Pancreas (tissue), 10 donors: ENCODE measurements around the gene SPINDOC. TPM values are rescaled to one million over a fixed set of nuclear protein-coding genes. Genes with fewer than 3 reads are reported as not detected.

Source experiments
- ATAC-seq, 4 donors: fragments of 200-7000 bp; cut with Tn5 transposase; one replicate each; pipeline versions ENCODE4 v1.8.0 to v1.9.1; 2020; ENCODE audit warnings: mild to moderate bottlenecking in 4 of 4, moderate library complexity in 4 of 4
- DNase-seq, 6 donors: peaks; one replicate each; pipeline ENCODE4 v3.0.0-alpha.2; 2020
- FAIRE-seq: peaks from 2 replicates; lab custom pipeline; 2012; peaks lifted over from hg19 to GRCh38; lab: Jason Lieb, UNC
- H3K27ac ChIP-seq, 4 donors: fragments of 200-600 bp; sonication (generic); 1 replicate in 3 of 4; 2 replicates in 1 of 4; pipeline versions ENCODE4 v1.5.0 to v1.8.0; 2020
- H3K27me3 ChIP-seq, 4 donors: fragments of 200-600 bp; one replicate each; pipeline ENCODE4 v1.8.0; 2021
- H3K36me3 ChIP-seq, 3 donors: fragments of 200-600 bp; sonication (generic) in 1 of 3; one replicate each; pipeline versions ENCODE4 v1.5.0 to v1.8.0; 2020 to 2021
- H3K4me1 ChIP-seq, 3 donors: fragments of 200-600 bp; one replicate each; pipeline ENCODE4 v1.8.0; 2021
- H3K4me3 ChIP-seq, 4 donors: fragments of 200-600 bp; sonication (generic) in 2 of 4; one replicate each; pipeline versions ENCODE4 v1.5.0 to v1.8.0; 2020 to 2021
- H3K9me3 ChIP-seq, 4 donors: fragments of 200-600 bp; one replicate each; pipeline ENCODE4 v1.8.0; 2021
- WGBS, 2 donors: extraction: QIAGEN DNeasy Blood & Tissue Kit; methylation state at CpG; one replicate each; pipeline ENCODE4 v1.1.7; 2013; 5-methylcytosine and 5-hydroxymethylcytosine counted together
- intact Hi-C, 3 donors: fragments of 100-400 bp; cut with DNase I; formaldehyde crosslinking; loops; one replicate each; pipeline versions ENCODE4 v1.11.1 to v1.14.2; 2022
- polyA plus RNA-seq, 2 donors: library from polyadenylated mRNA; stranded (reverse); fragments of 200-250 nt; gene quantifications; one replicate each; pipeline ENCODE4 v1.2.3, GENCODE V29; 2013
- total RNA-seq, 6 donors: library from RNA; stranded (reverse); fragmentation: NEBNext Ultra II Directional in 4 of 6; extraction: Animal tissue kit (Norgen Biotek cat#: 25700) in 4 of 6; gene quantifications; one replicate each; pipeline versions ENCODE4 v1.2.1 to v1.2.4, GENCODE V29; 2021 to 2023
- TF ChIP-seq, protein P1 (sequence below), 4 donors: fragments of 200-600 bp; sonication (generic) in 3 of 4; IDR thresholded peaks; one replicate each; pipeline versions ENCODE4 v1.5.0 to v1.8.0; 2021; ENCODE audit warnings: antibody characterized with exemption in 4 of 4
- donor health status: healthy with polysubstance abuse.
- donor health status: DM: no; HTN: no; CAD: no; lungs with moderate emphysema.
- donor health status: DM: no; HTN: no; CAD: no.
- donor health status: control.
- donor health status: control.
- donor health status: Bipolar disorder and iron deficiency.
- donor health status: DM: yes; HTN: yes; CAD: no.
- donor health status: DM: no; HTN: no; CAD: no.
- donor health status: DM: no; HTN: no; CAD: no.
- donor health status: DM: yes; HTN: yes; CAD: no.

Gene SPINDOC
- total and polyA plus RNA-seq, 8 donors, result 2.5 to 8.3 (median 4.4) TPM

DNA sequence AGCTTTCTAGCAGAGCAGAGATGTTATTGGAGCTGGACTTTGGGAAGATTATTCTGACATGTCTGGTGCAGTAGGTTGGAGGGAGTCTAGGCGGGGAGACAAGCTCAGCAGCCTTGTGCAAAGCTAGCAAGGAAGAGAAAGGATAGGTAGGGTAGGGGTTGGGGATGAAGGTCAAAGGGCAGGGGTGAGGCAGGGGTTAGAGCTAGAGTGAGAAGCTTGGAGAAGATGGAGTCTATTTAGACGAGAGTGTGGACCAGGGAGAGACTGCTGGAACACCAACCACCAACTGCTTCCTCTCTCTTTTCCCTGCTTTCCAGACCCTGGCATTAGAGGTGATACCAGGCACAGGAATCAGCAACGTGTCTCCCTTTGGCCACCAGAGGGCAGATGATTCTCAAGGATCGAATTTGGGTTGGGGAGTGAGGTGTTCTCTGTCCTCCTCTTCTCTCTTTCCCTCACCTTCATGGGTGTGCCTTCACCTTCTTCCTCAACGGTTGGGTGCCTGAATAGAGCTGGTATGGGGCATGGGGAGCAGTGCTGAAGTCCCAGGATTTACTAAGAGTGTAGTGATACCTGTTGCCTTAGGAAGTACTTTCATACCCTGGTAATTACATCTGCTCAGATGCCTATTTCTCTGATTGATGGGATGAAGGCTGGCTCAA, 23.9 kb downstream of the SPINDOC start:
- peak; percentile 35 to 62 (median 44) for ATAC-seq
- H3K9me3 ChIP-seq, result no peaks in the 10 kb centered on the region
- FAIRE-seq, result no peak
- peak overlapping the region in 2 of 4 donors; percentile 79 to 85 for H3K27ac ChIP-seq
- peaks cover 11 to 27% (median 19%) of the 10 kb centered on the region in 3 donors for H3K4me1 ChIP-seq
- H3K27me3 ChIP-seq, result no peaks in the 10 kb centered on the region
- intact Hi-C loops, result loop anchor here in 2 of 3 donors (5.0 to 10.0 kb wide), 4 partner anchors 35 to 110 kb away; partner anchors contain the start of gene ZFTA (in 1 of the 2)
- WGBS, 2 donors, result 11 to 18% methylated on average over 5 of the region's 5 CpGs
- DNase-seq, result peak in 5 of 6 donors; percentile 72 to 87 (median 75)
- no peaks in the 10 kb centered on the region for H3K36me3 ChIP-seq
- TF ChIP-seq, protein P1, sequence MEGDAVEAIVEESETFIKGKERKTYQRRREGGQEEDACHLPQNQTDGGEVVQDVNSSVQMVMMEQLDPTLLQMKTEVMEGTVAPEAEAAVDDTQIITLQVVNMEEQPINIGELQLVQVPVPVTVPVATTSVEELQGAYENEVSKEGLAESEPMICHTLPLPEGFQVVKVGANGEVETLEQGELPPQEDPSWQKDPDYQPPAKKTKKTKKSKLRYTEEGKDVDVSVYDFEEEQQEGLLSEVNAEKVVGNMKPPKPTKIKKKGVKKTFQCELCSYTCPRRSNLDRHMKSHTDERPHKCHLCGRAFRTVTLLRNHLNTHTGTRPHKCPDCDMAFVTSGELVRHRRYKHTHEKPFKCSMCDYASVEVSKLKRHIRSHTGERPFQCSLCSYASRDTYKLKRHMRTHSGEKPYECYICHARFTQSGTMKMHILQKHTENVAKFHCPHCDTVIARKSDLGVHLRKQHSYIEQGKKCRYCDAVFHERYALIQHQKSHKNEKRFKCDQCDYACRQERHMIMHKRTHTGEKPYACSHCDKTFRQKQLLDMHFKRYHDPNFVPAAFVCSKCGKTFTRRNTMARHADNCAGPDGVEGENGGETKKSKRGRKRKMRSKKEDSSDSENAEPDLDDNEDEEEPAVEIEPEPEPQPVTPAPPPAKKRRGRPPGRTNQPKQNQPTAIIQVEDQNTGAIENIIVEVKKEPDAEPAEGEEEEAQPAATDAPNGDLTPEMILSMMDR (IDR thresholded peaks at IDR 0.05), result peak; percentile 73 to 85 (median 78)
- no peak overlapping the region for H3K4me3 ChIP-seq

DNA sequence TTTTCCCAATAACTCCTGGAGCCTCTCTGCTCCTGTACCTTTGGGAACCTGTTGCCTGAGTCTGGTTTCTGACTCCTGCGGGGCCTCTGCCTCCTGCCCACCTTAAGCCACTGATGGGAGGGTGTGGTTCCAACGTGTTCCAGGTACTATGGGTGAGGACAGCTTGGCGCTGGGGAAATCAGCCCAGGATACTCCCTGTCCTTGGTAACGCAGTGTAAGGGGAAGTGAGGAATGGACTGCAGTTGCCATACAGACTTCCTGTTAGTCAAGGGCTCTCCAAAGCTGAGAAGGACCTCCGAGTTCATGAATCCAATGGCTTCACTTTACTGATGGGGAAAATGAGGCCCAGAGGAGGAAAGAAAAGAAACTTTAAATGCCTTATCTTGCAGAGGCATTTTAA, 24.5 kb downstream of the SPINDOC start:
- no peak overlapping the region for H3K4me3 ChIP-seq
- no peaks in the 10 kb centered on the region for H3K36me3 ChIP-seq
- ATAC-seq (no peak), FAIRE-seq (no peak), DNase-seq (peak in 1 of 6 donors; percentile 50)
- intact Hi-C loops, result loop anchor here in 2 of 3 donors (5.0 to 10.0 kb wide), 4 partner anchors 35 to 110 kb away; partner anchors contain the start of gene ZFTA (in 1 of the 2)
- WGBS, 2 donors, result 35 to 40% methylated on average over 5 of the region's 5 CpGs
- peak overlapping the region; percentile 54 to 85 (median 69) for H3K27ac ChIP-seq
- TF ChIP-seq, protein P1 (IDR thresholded peaks at IDR 0.05), result no peak
- H3K4me1 ChIP-seq, result peaks cover 16 to 33% (median 25%) of the 10 kb centered on the region in 3 donors
- H3K9me3 ChIP-seq, result no peaks in the 10 kb centered on the region
- no peaks in the 10 kb centered on the region for H3K27me3 ChIP-seq

DNA sequence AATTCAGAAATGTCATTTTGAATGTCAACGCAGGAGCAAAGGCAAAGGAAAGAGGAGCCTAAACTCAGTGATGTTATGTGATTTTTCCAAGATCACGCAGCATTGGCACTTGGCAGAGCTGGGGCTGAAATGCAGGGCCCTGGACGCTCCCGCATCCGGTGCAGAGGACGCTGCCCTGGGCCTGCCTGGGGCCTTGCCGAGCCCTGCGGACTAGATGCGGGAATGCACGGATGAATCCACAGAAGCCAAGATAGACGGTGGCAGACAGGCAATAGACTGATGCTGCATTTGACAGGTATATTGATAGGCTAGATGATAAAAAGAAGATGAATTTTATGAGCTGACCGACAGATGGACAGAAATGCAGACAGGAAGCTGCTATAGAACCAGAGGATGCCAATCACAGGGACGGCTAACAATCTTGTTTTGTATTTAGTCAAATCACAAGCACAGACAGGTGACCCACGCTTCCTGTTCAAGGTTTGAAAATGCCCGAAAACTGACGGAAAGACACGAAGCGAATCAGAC, 25.0 kb downstream of the SPINDOC start:
- Histone ChIP-seq H3K9me3 (no peaks in the 10 kb centered on the region), H3K4me3 (peak overlapping the region in 1 of 4 donors; percentile 89), H3K27me3 (no peaks in the 10 kb centered on the region), H3K4me1 (peaks cover 19 to 38% (median 30%) of the 10 kb centered on the region in 3 donors), H3K36me3 (no peaks in the 10 kb centered on the region), H3K27ac (peak overlapping the region; percentile 54 to 85 (median 69))
- no peak for FAIRE-seq
- peak in 1 of 4 donors; percentile 0 for ATAC-seq
- TF ChIP-seq, protein P1 (IDR thresholded peaks at IDR 0.05), result no peak
- 9 to 10% methylated on average over 18 of the region's 18 CpGs for WGBS, 2 donors
- DNase-seq, result peak in 1 of 6 donors; percentile 60
- intact Hi-C loops, result loop anchor here in 2 of 3 donors (5.0 to 10.0 kb wide), 4 partner anchors 34 to 109 kb away; partner anchors contain the start of gene ZFTA (in 1 of the 2)

DNA sequence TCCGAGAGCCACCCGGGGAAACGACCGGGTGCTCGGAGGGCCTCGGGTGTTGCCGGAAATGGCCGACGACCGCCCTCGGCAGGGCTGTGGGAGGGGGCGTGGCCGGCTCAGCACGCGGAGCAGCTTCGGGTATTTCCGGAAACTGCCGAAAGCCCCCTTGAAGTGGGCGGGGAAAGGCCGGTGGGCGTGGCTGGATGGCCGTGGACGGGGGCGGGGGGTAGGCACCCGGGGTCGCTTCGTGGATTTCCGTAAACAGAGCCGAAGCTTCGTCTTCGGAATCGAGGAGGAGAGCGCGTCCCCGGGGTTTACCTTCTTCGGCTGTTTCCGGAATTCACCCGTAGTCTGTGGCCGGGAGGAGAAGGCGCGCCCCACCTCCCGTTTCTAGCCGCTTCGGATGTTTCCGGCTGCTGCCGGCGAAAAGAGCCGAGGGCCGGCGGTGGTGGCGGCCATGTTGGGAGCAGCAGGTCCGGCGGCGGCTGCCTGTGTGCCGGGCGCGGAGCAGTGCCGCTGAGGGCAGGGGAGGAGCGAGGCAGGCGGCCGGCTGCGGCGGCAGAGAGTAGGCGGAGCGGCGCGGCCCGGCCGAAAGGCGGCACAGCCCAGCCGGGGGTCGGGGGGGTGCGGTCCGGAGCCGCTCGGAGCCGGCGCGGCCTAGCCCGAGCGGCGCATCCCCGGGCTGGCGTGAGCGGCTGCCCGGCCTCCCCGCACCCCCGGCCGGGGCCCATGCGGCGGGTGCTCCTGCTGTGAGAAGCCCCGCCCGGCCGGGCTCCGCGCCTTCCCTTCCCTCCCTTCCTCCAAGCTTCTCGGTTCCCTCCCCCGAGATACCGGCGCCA, 25.6 kb downstream of the SPINDOC start, which contains the start of gene MARK2:
TSS of gene MARK2 (plus strand) at position 433 of the 830 bp plus-strand sequence. CDS start at position 830, 397 bp downstream.
- 0% methylated on average over 59 to 100 of the region's 100 CpGs for whole genome bisulfite sequencing, 2 donors
- peak; percentile 87 for FAIRE-seq
- peak; percentile 97 to 100 (median 99) for DNase-seq
- TF ChIP-seq, protein P1 (IDR thresholded peaks at IDR 0.05), result no peak
- H3K4me1 ChIP-seq, result peaks cover 19 to 44% (median 37%) of the 10 kb centered on the region in 3 donors
- no peaks in the 10 kb centered on the region for H3K36me3 ChIP-seq
- intact Hi-C loops, result loop anchor here in 2 of 3 donors (5.0 to 10.0 kb wide), 4 partner anchors 33 to 108 kb away; partner anchors contain the start of gene ZFTA (in 1 of the 2)
- peak within 1 kb of the TSS; percentile 59 to 85 (median 72) for H3K27ac ChIP-seq
- ATAC-seq, result peak; percentile 82 to 92 (median 88)
- no peaks in the 10 kb centered on the region for H3K27me3 ChIP-seq
- H3K9me3 ChIP-seq, result no peaks in the 10 kb centered on the region
- H3K4me3 ChIP-seq, result peak within 1 kb of the TSS; percentile 58 to 89 (median 79)
